GM18868 (cell line): Measurements from ENCODE around the gene NLRP13.
"Not testable (repeated sequence)": the region's sequence is repeated elsewhere in the genome, so short reads cannot be mapped to it uniquely, and the experiment has no call there.

Experiments used
- ATAC-seq: cut with Tn5 transposase; IDR thresholded peaks from one replicate; pipeline ENCODE4 v1.9.1; 2021; ENCODE audit warnings: mild to moderate bottlenecking, moderate library complexity; ENCODE audit not compliant: unreplicated experiment

Gene NLRP13, protein sequence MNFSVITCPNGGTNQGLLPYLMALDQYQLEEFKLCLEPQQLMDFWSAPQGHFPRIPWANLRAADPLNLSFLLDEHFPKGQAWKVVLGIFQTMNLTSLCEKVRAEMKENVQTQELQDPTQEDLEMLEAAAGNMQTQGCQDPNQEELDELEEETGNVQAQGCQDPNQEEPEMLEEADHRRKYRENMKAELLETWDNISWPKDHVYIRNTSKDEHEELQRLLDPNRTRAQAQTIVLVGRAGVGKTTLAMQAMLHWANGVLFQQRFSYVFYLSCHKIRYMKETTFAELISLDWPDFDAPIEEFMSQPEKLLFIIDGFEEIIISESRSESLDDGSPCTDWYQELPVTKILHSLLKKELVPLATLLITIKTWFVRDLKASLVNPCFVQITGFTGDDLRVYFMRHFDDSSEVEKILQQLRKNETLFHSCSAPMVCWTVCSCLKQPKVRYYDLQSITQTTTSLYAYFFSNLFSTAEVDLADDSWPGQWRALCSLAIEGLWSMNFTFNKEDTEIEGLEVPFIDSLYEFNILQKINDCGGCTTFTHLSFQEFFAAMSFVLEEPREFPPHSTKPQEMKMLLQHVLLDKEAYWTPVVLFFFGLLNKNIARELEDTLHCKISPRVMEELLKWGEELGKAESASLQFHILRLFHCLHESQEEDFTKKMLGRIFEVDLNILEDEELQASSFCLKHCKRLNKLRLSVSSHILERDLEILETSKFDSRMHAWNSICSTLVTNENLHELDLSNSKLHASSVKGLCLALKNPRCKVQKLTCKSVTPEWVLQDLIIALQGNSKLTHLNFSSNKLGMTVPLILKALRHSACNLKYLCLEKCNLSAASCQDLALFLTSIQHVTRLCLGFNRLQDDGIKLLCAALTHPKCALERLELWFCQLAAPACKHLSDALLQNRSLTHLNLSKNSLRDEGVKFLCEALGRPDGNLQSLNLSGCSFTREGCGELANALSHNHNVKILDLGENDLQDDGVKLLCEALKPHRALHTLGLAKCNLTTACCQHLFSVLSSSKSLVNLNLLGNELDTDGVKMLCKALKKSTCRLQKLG

GRCh38 chr19:55931936-55932386 is at the start of gene NLRP13:
TSS of gene NLRP13 (minus strand) at chr19:55932336. CDS start at chr19:55932311, 25 bp downstream.
- no peak for ATAC-seq

- no peak for ATAC-seq
Observed at GRCh38 chr19:55980415-55980814, 48.3 kb upstream of the NLRP13 start.

GRCh38 chr19:55973982-55974381 is 41.8 kb upstream of the NLRP13 start:
- ATAC-seq: no peak

DNA sequence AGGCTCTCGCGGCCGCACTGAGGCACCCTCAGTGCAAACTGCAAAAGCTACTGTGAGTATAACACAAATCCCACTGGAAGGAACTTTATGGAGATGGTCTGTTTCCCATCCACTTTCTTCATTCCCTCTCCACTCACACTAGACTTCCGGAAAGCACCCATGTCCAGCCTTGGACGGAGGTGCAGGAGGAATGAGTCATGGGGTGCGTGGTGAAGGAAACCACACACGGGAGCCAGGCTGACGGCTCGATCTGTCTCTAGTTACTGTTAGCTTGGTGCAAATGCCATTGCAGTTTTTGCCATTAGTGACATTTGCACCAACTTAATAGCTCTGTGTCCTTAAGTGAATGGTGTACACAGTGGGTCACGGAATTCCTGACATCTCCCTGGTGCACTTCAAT is 30.1 kb upstream of the NLRP13 start:
- no peak for ATAC-seq

GRCh38 chr19:55959996-55960675 is 28.0 kb upstream of the NLRP13 start:
- ATAC-seq: no peak

- no peak for ATAC-seq
Observed at GRCh38 chr19:55958356-55958755, 26.2 kb upstream of the NLRP13 start.

DNA sequence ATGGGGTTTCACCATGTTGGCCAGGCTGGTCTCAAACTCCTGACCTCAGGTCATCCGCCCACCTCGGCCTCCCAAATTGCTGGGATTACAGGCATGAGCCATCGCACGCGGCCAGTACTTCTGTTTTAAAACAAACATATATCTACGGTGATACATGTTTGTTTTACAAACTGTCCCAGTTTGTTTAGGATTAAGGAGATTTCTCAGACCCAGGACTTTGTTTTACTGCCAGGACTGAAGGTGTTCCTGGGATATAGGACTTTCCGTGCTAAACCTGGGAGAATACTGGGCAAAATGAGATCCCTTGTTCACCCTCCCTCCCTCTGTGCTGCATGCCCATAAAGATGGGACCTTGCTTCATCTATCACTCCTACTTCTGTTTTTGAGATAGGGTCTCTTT is 24.3 kb upstream of the NLRP13 start:
- ATAC-seq: no peak

GRCh38 chr19:55950566-55950965 is 18.4 kb upstream of the NLRP13 start:
- ATAC-seq: not testable (repeated sequence)

DNA sequence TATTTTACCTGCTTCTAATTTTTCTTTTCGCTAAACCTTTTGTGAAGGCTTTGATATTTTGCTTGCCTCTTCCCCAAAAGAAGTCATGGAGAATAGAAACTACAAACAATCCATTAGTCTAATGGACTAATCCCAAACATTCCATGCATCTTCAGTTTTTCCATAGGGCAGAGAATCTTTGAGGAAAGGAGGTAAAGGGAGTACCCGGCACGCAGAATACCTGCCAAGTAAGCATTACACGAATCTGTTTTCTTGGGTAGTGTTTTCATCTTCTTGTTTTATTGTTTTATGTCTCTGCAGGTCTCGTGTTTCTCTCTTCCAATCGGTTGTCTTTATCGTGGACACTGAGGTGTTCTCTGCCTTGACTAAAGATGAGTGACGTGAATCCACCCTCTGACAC is 15.4 kb upstream of the NLRP13 start, which contains the start of gene NLRP8:
NLRP8 (plus strand) TSS at position 301 of the 400 bp plus-strand sequence.
- no peak for ATAC-seq

GRCh38 chr19:55940306-55940705 is 8.2 kb upstream of the NLRP13 start:
- no peak for ATAC-seq

DNA sequence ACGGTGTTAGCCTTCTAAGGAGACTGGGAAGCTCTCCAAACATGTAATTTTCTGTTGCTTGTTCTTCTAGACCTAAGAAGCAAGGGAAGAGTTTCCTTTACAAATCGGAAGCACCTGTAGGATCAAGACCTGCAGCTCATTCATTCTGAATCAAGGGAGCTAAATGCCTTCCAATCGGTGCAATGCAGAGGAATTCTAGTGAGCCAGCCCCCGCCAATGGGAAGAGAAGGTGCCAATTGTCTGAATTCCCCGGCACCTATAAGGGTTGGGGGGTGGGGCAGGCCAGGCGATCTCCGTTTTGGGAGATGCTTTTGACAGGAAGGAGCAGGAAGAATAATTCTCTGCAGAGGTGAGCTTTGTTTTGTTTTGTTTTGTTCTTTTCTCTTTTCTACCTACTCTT is 7.1 kb upstream of the NLRP13 start:
- ATAC-seq: no peak

DNA sequence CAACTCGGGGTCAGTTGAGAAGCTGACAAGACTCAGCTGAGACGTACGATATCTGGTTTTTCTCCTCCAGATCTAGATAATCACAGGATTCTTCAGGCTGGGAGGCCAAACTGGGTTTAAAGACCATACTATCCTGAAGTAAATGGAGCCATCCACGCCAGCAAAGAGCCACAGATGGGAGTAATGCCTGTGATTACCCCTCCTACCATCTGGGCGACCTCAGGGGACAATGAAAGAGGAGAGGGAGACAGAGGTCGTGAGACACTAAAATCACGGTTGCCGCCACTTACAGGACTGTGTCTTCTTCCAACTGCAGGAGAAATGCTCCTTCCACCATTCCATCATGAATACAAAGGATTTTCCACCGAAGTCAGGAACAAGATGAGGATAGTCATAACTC is 3.1 kb upstream of the NLRP13 start:
- no peak for ATAC-seq

- ATAC-seq: no peak
Observed at GRCh38 chr19:55930996-55931515, 1.1 kb downstream of the NLRP13 start.

- ATAC-seq: not testable (repeated sequence)
Observed at GRCh38 chr19:55929258-55929657, 2.9 kb downstream of the NLRP13 start.

DNA sequence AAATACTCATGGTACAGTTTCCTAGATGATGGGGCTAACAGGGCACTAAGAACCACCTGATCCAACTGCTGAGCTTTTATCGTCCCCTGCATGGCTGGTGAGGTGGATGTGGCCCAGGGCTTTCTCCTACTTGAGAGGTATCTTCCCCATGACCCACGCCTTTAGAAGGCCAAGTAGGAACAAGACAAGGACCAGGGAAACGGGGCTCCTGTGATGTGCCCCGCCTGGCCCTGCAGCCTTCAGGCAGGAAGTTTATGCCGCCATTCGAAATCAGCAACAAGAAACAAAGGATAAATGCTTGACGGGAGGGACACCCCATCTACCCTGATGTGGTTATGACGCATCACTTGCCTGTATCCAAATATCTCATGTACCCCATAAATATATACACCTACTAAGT is 4.1 kb downstream of the NLRP13 start:
- no peak for ATAC-seq

- ATAC-seq: no peak
Observed at GRCh38 chr19:55923556-55923955, 8.6 kb downstream of the NLRP13 start.

- ATAC-seq: no peak
Observed at GRCh38 chr19:55913643-55914268, 18.4 kb downstream of the NLRP13 start.

DNA sequence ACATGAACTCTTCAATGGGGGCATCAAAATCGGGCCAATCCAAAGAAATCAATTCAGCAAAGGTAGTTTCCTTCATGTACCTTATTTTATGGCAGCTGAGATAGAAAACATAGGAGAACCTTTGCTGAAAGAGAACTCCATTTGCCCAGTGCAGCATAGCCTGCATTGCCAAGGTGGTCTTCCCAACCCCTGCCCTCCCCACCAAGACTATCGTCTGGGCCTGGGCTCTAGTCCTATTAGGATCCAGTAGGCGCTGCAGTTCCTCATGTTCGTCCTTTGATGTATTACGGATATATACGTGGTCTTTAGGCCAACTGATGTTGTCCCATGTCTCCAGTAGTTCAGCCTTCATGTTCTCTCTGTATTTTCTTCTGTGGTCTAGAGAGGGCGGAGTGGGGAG is 19.2 kb downstream of the NLRP13 start:
- no peak for ATAC-seq

DNA sequence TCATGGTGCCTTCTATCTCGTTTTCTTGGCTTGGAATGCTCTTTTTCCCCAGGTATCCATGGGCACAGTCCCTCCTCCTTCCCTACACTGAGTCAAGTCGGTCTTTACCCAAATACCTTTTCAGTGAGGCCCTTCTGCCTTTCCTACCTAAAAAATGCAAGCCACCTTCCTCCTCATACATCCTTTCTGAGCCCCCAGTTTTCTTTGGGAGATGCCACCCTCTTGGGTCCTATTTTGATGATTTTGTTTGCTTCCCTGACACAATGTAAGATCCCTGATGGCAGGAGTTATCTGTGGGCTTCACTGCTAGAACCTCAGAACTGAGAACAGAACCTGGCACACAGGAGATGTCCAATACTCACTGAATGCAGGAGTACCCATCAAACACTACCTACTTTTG is 22.3 kb downstream of the NLRP13 start:
- ATAC-seq: no peak

GRCh38 chr19:55907746-55908145 is 24.4 kb downstream of the NLRP13 start:
- no peak for ATAC-seq
